ENCODE results near the gene NAALADL2.

DNA sequence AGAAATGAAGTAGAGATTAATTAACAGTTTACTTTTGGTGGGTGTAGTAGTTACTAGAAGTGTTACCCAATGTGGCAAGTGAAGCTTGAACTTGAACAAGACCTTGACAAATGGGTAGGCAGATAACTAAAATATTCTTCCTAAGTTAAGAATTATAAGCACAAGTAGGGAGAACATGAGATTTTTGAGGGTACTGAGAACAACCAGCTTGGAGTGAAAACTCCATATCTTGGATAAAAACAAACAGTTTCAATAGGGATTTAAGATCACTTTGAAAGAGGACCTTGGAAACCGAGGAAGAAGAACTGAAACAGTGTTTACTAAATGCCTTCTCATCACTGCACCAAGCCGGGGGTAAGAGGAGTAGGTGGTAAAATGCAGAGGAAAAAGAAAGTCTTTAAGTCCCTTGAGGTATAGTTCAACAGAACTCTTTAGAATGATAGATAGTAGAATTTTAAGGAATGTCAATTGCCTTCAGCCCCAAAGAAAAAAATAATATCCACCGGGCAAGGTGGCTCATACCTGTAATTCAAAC, 496.7 kb downstream of the NAALADL2 start:
- TF ChIP-seq POLR2AphosphoS5 (IDR thresholded peaks at IDR 0.05; ENCODE audit: borderline replicate concordance, low read depth, low read length): no peak
- no peak for TF ChIP-seq EZH2 (IDR thresholded peaks at IDR 0.05)
